ENCODE results near the gene MGAT5B.

DNA sequence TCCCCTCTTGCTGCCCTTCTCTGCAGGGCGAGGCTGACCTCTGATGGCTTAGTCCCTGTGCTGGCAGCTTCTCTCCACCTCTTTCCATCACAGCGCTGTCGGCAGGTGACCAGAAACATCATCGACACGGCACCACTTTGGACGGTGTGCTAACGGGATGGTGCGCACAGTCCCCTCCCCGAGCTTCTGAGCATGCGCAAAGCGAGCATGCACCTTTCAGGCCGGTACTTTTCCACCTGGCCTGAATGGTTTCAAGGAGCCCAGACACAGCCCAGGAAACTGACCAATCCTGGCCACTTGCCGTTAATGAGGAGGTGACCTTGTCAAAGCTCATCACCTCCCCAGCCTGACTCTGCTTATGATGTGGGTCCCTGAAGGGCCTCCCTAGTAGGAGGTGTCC, 54.8 kb downstream of the MGAT5B start:
- TF ChIP-seq, protein P1, sequence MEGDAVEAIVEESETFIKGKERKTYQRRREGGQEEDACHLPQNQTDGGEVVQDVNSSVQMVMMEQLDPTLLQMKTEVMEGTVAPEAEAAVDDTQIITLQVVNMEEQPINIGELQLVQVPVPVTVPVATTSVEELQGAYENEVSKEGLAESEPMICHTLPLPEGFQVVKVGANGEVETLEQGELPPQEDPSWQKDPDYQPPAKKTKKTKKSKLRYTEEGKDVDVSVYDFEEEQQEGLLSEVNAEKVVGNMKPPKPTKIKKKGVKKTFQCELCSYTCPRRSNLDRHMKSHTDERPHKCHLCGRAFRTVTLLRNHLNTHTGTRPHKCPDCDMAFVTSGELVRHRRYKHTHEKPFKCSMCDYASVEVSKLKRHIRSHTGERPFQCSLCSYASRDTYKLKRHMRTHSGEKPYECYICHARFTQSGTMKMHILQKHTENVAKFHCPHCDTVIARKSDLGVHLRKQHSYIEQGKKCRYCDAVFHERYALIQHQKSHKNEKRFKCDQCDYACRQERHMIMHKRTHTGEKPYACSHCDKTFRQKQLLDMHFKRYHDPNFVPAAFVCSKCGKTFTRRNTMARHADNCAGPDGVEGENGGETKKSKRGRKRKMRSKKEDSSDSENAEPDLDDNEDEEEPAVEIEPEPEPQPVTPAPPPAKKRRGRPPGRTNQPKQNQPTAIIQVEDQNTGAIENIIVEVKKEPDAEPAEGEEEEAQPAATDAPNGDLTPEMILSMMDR (IDR thresholded peaks at IDR 0.05): no peak
- TF ChIP-seq EZH2 (IDR thresholded peaks at IDR 0.05; ENCODE audit: borderline replicate concordance, insufficient read depth, low read depth, low read length, poor library complexity, severe bottlenecking): no peak

Measured in B cell (primary cell).